DND-41 (cell line): ENCODE data around the gene C2orf72.

ENCODE experiments used
- EZH2 ChIP-seq: IDR thresholded peaks from 3 replicates; pipeline ENCODE4 v1.6.1; 2012; ENCODE audit warnings: borderline replicate concordance, low read depth, mild to moderate bottlenecking, moderate library complexity, low read length, inconsistent platforms; ENCODE audit not compliant: severe bottlenecking
- TF ChIP-seq, protein P1 (sequence below): IDR thresholded peaks from 2 replicates; pipeline ENCODE4 v1.5.1; 2012; ENCODE audit warnings: borderline replicate concordance, low read length, moderate library complexity, mild to moderate bottlenecking; ENCODE audit not compliant: poor library complexity, severe bottlenecking; ENCODE audit errors: extremely low read depth

DNA sequence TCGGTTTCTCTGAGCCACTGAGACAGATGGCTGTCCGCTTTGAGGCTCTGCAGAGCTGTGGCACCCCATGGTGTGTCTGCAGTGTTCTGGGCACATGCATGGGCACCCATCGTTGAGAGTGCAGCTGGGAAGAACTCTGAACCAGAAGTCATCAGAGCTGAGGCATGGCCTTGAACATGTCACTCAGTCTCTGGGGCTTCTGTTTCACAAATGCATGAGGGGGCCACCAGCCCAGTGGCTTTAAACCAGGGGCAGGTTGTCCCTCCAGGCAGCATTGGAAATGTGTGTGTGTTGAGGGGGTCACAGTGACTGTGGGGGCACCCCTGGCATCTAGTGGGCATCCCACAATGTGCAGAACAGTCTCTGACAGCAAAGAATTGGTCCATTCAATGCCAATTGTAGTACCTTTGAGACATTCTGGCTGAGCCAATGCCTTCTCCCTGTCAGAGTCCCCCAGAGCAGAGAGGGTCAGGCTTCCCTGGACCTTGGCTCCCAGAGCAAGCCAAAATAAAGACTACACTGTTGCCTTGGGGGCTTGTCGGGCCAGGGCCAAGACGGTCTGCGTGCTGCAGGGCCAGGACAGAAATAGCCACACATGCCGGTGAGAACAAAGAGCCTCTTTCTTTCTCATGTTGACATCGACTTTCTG, 10.1 kb downstream of the C2orf72 start:
- TF ChIP-seq, protein P1, sequence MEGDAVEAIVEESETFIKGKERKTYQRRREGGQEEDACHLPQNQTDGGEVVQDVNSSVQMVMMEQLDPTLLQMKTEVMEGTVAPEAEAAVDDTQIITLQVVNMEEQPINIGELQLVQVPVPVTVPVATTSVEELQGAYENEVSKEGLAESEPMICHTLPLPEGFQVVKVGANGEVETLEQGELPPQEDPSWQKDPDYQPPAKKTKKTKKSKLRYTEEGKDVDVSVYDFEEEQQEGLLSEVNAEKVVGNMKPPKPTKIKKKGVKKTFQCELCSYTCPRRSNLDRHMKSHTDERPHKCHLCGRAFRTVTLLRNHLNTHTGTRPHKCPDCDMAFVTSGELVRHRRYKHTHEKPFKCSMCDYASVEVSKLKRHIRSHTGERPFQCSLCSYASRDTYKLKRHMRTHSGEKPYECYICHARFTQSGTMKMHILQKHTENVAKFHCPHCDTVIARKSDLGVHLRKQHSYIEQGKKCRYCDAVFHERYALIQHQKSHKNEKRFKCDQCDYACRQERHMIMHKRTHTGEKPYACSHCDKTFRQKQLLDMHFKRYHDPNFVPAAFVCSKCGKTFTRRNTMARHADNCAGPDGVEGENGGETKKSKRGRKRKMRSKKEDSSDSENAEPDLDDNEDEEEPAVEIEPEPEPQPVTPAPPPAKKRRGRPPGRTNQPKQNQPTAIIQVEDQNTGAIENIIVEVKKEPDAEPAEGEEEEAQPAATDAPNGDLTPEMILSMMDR = no peak
- TF ChIP-seq EZH2 = no peak
